Astrocyte (in vitro differentiated cells and primary cell): ENCODE results near the gene SLC7A5. TPM values are rescaled to one million over a fixed set of nuclear protein-coding genes. Genes with fewer than 3 reads are reported as not detected.

Source experiments
- DNase-seq: peaks from one replicate; pipeline ENCODE4 v3.0.0-alpha.2; 2010; ENCODE audit warnings: low read depth
- FAIRE-seq: peaks from 2 replicates; lab custom pipeline; 2011; peaks lifted over from hg19 to GRCh38; lab: Jason Lieb, UNC
- H2AFZ ChIP-seq: 2 replicates; pipeline ENCODE4 v1.6.0; 2012; ENCODE audit warnings: low read depth, low read length, inconsistent platforms
- H3K27ac ChIP-seq: 2 replicates; pipeline ENCODE4 v1.5.1; 2011; ENCODE audit warnings: low read depth, low read length, inconsistent platforms
- H3K27me3 ChIP-seq: 2 replicates; pipeline ENCODE4 v1.6.0; 2011; ENCODE audit warnings: low read length, inconsistent platforms; ENCODE audit not compliant: insufficient read depth
- H3K36me3 ChIP-seq: 2 replicates; pipeline ENCODE4 v1.5.1; 2011; ENCODE audit warnings: low read length, inconsistent platforms; ENCODE audit not compliant: insufficient read depth
- H3K4me1 ChIP-seq: 2 replicates; pipeline ENCODE4 v1.5.1; 2011; ENCODE audit warnings: low read length, inconsistent platforms; ENCODE audit not compliant: insufficient read depth
- H3K4me2 ChIP-seq: 2 replicates; pipeline ENCODE4 v1.6.0; 2012; ENCODE audit warnings: low read length, inconsistent platforms
- H3K4me3 ChIP-seq: 2 replicates; pipeline ENCODE4 v1.5.1; 2011; ENCODE audit warnings: low read depth, mild to moderate bottlenecking, low read length, inconsistent platforms; ENCODE audit not compliant: insufficient read depth
- H3K79me2 ChIP-seq: 2 replicates; pipeline ENCODE4 v1.6.0; 2012; ENCODE audit warnings: mild to moderate bottlenecking, low read length, inconsistent platforms; ENCODE audit not compliant: insufficient read depth
- H3K9ac ChIP-seq: 2 replicates; pipeline ENCODE4 v1.6.0; 2012; ENCODE audit warnings: mild to moderate bottlenecking, low read length, inconsistent platforms
- H3K9me3 ChIP-seq: 2 replicates; pipeline ENCODE4 v1.5.1; 2012; ENCODE audit warnings: low read depth, mild to moderate bottlenecking, low read length, inconsistent platforms; ENCODE audit not compliant: insufficient read depth
- H4K20me1 ChIP-seq: 2 replicates; pipeline ENCODE4 v1.6.0; 2012; ENCODE audit warnings: low read length, inconsistent platforms; ENCODE audit not compliant: insufficient read depth
- H3K27ac Mint-ChIP-seq: one replicate; pipeline ENCODE4 v1.8.0; 2021; ENCODE audit warnings: mild to moderate bottlenecking, mixed read lengths; ENCODE audit not compliant: unreplicated experiment
- H3K27me3 Mint-ChIP-seq: one replicate; pipeline ENCODE4 v1.8.0; 2021; ENCODE audit warnings: low read depth, mixed read lengths; ENCODE audit not compliant: unreplicated experiment
- H3K36me3 Mint-ChIP-seq: one replicate; pipeline ENCODE4 v1.8.0; 2021; ENCODE audit warnings: low read depth, mixed read lengths; ENCODE audit not compliant: unreplicated experiment
- H3K4me1 Mint-ChIP-seq: one replicate; pipeline ENCODE4 v1.8.0; 2021; ENCODE audit warnings: low read depth, mixed read lengths; ENCODE audit not compliant: unreplicated experiment
- H3K4me3 Mint-ChIP-seq: one replicate; pipeline ENCODE4 v1.8.0; 2021; ENCODE audit warnings: mild to moderate bottlenecking, moderate library complexity, mixed read lengths; ENCODE audit not compliant: unreplicated experiment
- H3K9me3 Mint-ChIP-seq: one replicate; pipeline ENCODE4 v1.8.0; 2021; ENCODE audit warnings: mild to moderate bottlenecking, mixed read lengths; ENCODE audit not compliant: unreplicated experiment
- CTCF ChIP-seq: IDR thresholded peaks from 2 replicates; pipeline ENCODE4 v1.5.1; 2011; ENCODE audit warnings: low read depth, mild to moderate bottlenecking, inconsistent platforms, low read length, moderate library complexity; ENCODE audit not compliant: insufficient read depth
- EZH2 ChIP-seq: IDR thresholded peaks from 2 replicates; pipeline ENCODE4 v1.6.1; 2012; ENCODE audit warnings: mild to moderate bottlenecking, low read length, inconsistent platforms; ENCODE audit not compliant: insufficient read depth
- total RNA-seq: library from RNA; stranded (reverse); gene quantifications from 2 replicates; pipeline ENCODE4 v1.2.1, GENCODE V29; 2021

The SLC7A5 gene
- total RNA-seq, 1 donor from 2014 or later, result 815 TPM

GRCh38 chr16:87829988-87830672, 39.2 kb downstream of the SLC7A5 start:
- H2AFZ ChIP-seq, result no peak overlapping the region
- peaks cover 50% of the 10 kb centered on the region for H4K20me1 ChIP-seq
- no peak for TF ChIP-seq EZH2
- no peak for TF ChIP-seq CTCF
- DNase-seq (no peak), FAIRE-seq (no peak)
- peaks cover 16% of the 10 kb centered on the region for H3K36me3 Mint-ChIP-seq
- peaks cover 12% of the 10 kb centered on the region for H3K4me1 Mint-ChIP-seq
- no peaks in the 10 kb centered on the region for H3K9me3 Mint-ChIP-seq
- peaks cover 2% of the 10 kb centered on the region for H3K27me3 ChIP-seq
- no peak overlapping the region for H3K4me2 ChIP-seq
- no peak overlapping the region for H3K4me3 ChIP-seq
- no peaks in the 10 kb centered on the region for H3K9me3 ChIP-seq
- peaks cover 13% of the 10 kb centered on the region for H3K36me3 ChIP-seq
- no peak overlapping the region for H3K27ac ChIP-seq
- peak overlapping the region; percentile 53 for H3K27ac Mint-ChIP-seq
- H3K9ac ChIP-seq, result no peak overlapping the region
- no peaks in the 10 kb centered on the region for H3K79me2 ChIP-seq
- no peak overlapping the region for H3K4me3 Mint-ChIP-seq
- H3K27me3 Mint-ChIP-seq, result no peaks in the 10 kb centered on the region
- peaks cover 7% of the 10 kb centered on the region for H3K4me1 ChIP-seq

- Mint-ChIP-seq H3K4me3 (no peak overlapping the region), H3K27me3 (no peaks in the 10 kb centered on the region), H3K27ac (peak overlapping the region; percentile 12), H3K4me1 (peaks cover 11% of the 10 kb centered on the region), H3K36me3 (peaks cover 16% of the 10 kb centered on the region), H3K9me3 (no peaks in the 10 kb centered on the region)
- H3K4me3 ChIP-seq, result no peak overlapping the region
- H4K20me1 ChIP-seq, result peaks cover 45% of the 10 kb centered on the region
- no peak overlapping the region for H2AFZ ChIP-seq
- H3K9ac ChIP-seq, result no peak overlapping the region
- TF ChIP-seq EZH2 (no peak), CTCF (no peak)
- peaks cover 2% of the 10 kb centered on the region for H3K27me3 ChIP-seq
- peaks cover 1% of the 10 kb centered on the region for H3K4me1 ChIP-seq
- no peak for FAIRE-seq
- H3K36me3 ChIP-seq, result peaks cover 13% of the 10 kb centered on the region
- no peaks in the 10 kb centered on the region for H3K79me2 ChIP-seq
- no peak for DNase-seq
- no peak overlapping the region for H3K4me2 ChIP-seq
- no peak overlapping the region for H3K27ac ChIP-seq
- H3K9me3 ChIP-seq, result no peaks in the 10 kb centered on the region
Observed at GRCh38 chr16:87829622-87829980, 39.7 kb downstream of the SLC7A5 start.

- Mint-ChIP-seq H3K4me3 (no peak overlapping the region), H3K27ac (no peak overlapping the region), H3K36me3 (peaks cover 11% of the 10 kb centered on the region), H3K9me3 (no peaks in the 10 kb centered on the region), H3K27me3 (no peaks in the 10 kb centered on the region), H3K4me1 (peaks cover 8% of the 10 kb centered on the region)
- peaks cover 2% of the 10 kb centered on the region for H3K27me3 ChIP-seq
- no peaks in the 10 kb centered on the region for H3K79me2 ChIP-seq
- H3K9ac ChIP-seq, result no peak overlapping the region
- H4K20me1 ChIP-seq, result peaks cover 39% of the 10 kb centered on the region
- FAIRE-seq (no peak), DNase-seq (no peak)
- no peak for TF ChIP-seq CTCF
- H3K9me3 ChIP-seq, result no peaks in the 10 kb centered on the region
- H3K4me2 ChIP-seq, result no peak overlapping the region
- peaks cover 12% of the 10 kb centered on the region for H3K36me3 ChIP-seq
- no peaks in the 10 kb centered on the region for H3K4me1 ChIP-seq
- no peak overlapping the region for H2AFZ ChIP-seq
- H3K27ac ChIP-seq, result no peak overlapping the region
- H3K4me3 ChIP-seq, result no peak overlapping the region
Observed at GRCh38 chr16:87828907-87829621, 40.2 kb downstream of the SLC7A5 start.
